Measurements from ENCODE around the gene MATK.
"Not testable (repeated sequence)": the region's sequence is repeated elsewhere in the genome, so short reads cannot be mapped to it uniquely, and the experiment has no call there.

The MATK gene

DNA sequence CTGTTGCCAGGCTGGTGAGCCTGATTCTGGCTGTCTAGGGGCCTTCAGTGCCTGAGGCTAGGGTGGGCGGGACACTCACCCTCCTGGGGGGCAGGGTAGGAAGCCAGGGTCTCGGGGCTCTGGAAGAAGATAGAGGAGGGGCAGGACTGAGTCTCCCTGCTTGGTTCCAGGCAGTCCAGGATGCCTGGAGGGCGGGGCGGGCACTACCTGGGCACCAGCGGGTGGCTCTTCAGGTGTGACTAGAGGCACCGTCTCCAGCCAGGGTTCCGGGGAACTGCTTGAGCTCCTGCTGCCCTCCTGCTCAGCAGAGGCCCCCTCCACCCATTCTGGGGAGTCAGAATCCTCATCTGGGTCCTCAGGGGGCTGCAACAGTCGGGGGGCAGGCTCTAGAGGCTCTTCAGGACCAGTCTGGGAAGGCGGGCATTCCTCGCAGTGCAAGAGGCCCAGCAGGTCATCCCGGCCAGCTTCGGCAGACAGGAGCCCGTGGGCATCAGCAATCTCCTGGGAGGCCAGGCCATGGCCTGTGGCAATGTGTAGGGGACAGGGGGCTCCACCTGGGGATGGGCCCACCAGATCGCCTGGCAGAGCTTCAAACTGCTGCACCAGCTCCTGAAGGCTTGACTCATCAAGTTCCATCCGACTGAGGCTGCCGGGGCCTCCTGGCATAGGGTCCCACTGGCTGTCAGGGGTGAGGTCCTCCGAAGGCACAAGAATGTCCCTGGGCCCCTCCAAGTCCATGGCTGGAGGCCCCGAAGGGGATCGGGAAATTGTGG, 26.5 kb downstream of the MATK start:
- Histone ChIP-seq H3K27me3 (ENCODE audit: insufficient read depth, low read length) (no peaks in the 10 kb centered on the region), H2AK5ac (ENCODE audit: low read length) (no peak overlapping the region), H3K79me2 (ENCODE audit: control insufficient read depth, insufficient read depth, low read length, poor library complexity) (peaks cover 10% of the 10 kb centered on the region), H3K4me3 (ENCODE audit: low read depth, low read length) (no peak overlapping the region), H3K4me2 (ENCODE audit: low read length) (no peak overlapping the region), H4K8ac (ENCODE audit: low read depth, low read length) (no peak overlapping the region), H2BK5ac (ENCODE audit: low read depth, low read length, poor library complexity) (no peak overlapping the region), H3K23ac (ENCODE audit: low read length) (no peak overlapping the region), H2BK12ac (ENCODE audit: low read length) (no peak overlapping the region), H4K91ac (ENCODE audit: low read depth, low read length) (no peak overlapping the region), H2BK120ac (ENCODE audit: insufficient read depth, low read length, poor library complexity) (no peak overlapping the region), H3K18ac (ENCODE audit: low read length) (peak overlapping the region; percentile 86), H3K9ac (ENCODE audit: low read length) (no peak overlapping the region), H3K4ac (ENCODE audit: low read depth, low read length) (peak overlapping the region; percentile 52), H3K4me1 (ENCODE audit: control insufficient read depth in 1 of 2, insufficient read depth in 2 of 2, low read length in 2 of 2) (peaks cover 0 to 4% of the 10 kb centered on the region in 2 experiments), H3K14ac (ENCODE audit: low read length) (no peak overlapping the region), H3K79me1 (ENCODE audit: low read length) (peaks cover 7% of the 10 kb centered on the region), H3K9me3 (ENCODE audit: insufficient read depth, low read depth, low read length) (no peaks in the 10 kb centered on the region), H2AFZ (ENCODE audit: insufficient read depth, low read length, poor library complexity) (no peak overlapping the region), H4K12ac (ENCODE audit: low read depth, low read length) (peak overlapping the region; percentile 72), H3K36me3 (ENCODE audit: control insufficient read depth in 1 of 2, insufficient read depth in 2 of 2, low read length in 2 of 2) (peaks cover 19 to 22% of the 10 kb centered on the region in 2 experiments), H3K27ac (ENCODE audit: low read depth, low read length) (no peak overlapping the region)
- no CpG with 5 or more reads among the region's 19 CpGs for WGBS (ENCODE audit: extremely low coverage, insufficient coverage, insufficient read length)
- no peak for DNase-seq

DNA sequence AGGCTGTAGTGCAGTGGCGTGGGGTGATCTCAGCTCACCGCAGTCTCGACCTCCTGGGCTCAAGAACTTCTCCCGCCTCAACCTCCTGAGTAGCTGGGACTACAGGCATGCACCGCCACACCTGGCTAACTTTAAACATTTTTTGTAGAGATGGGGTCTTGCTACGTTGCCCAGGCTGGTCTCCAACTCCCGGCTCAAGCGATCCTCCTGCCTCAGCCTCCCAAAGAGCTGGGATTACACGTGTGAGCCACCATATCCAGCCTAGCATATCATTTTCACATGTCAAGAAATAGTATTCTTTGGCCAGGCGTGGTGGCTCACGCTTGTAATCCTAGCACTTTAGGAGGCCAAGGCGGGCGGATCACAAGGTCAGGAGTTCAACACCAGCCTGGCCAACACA, 27.9 kb downstream of the MATK start:
- Histone ChIP-seq H3K36me3 (ENCODE audit: control insufficient read depth in 1 of 2, insufficient read depth in 2 of 2, low read length in 2 of 2) (peaks cover 29 to 32% of the 10 kb centered on the region in 2 experiments), H3K79me2 (ENCODE audit: control insufficient read depth, insufficient read depth, low read length, poor library complexity) (peaks cover 10% of the 10 kb centered on the region)
- H2BK120ac ChIP-seq (ENCODE audit: insufficient read depth, low read length, poor library complexity); H3K79me1 ChIP-seq (ENCODE audit: low read length); H3K18ac ChIP-seq (ENCODE audit: low read length); H2AFZ ChIP-seq (ENCODE audit: insufficient read depth, low read length, poor library complexity); H3K9ac ChIP-seq (ENCODE audit: low read length); DNase-seq; H3K23ac ChIP-seq (ENCODE audit: low read length); H2BK5ac ChIP-seq (ENCODE audit: low read depth, low read length, poor library complexity); H3K4me2 ChIP-seq (ENCODE audit: low read length); H2BK12ac ChIP-seq (ENCODE audit: low read length); H3K14ac ChIP-seq (ENCODE audit: low read length); H4K91ac ChIP-seq (ENCODE audit: low read depth, low read length); H3K4ac ChIP-seq (ENCODE audit: low read depth, low read length); H3K4me1 ChIP-seq (ENCODE audit: control insufficient read depth in 1 of 2, insufficient read depth in 2 of 2, low read length in 2 of 2); H3K27ac ChIP-seq (ENCODE audit: low read depth, low read length); H4K8ac ChIP-seq (ENCODE audit: low read depth, low read length); H3K4me3 ChIP-seq (ENCODE audit: low read depth, low read length); H3K27me3 ChIP-seq (ENCODE audit: insufficient read depth, low read length); H4K12ac ChIP-seq (ENCODE audit: low read depth, low read length); H3K9me3 ChIP-seq (ENCODE audit: insufficient read depth, low read depth, low read length); H2AK5ac ChIP-seq (ENCODE audit: low read length): not testable (repeated sequence)
- no CpG with 5 or more reads among the region's 13 CpGs for WGBS (ENCODE audit: extremely low coverage, insufficient coverage, insufficient read length)

DNA sequence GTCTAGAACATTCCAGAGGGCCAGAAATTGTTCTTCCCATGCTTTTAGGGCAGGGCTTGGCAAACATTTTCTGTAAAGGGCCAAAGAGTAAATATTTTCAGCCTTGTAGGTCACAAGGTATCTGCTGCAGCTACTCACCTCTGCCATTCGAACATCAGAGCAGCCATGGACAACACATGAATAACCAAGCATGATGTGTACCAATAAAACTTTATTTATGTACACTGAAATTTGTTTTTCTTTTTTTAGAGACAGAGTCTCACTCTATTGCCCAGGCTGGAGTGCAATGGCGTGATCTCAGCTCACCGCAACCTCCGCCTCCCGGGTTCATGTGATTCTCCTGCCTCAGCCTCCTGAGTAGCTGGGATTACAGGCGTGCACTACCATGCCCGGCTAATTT, 28.5 kb downstream of the MATK start:
- H3K23ac ChIP-seq (ENCODE audit: low read length); H3K4ac ChIP-seq (ENCODE audit: low read depth, low read length); DNase-seq; H2AFZ ChIP-seq (ENCODE audit: insufficient read depth, low read length, poor library complexity); H3K14ac ChIP-seq (ENCODE audit: low read length); H4K8ac ChIP-seq (ENCODE audit: low read depth, low read length); H3K9ac ChIP-seq (ENCODE audit: low read length); H3K27ac ChIP-seq (ENCODE audit: low read depth, low read length); H3K4me3 ChIP-seq (ENCODE audit: low read depth, low read length); H2BK120ac ChIP-seq (ENCODE audit: insufficient read depth, low read length, poor library complexity); H3K18ac ChIP-seq (ENCODE audit: low read length); H2AK5ac ChIP-seq (ENCODE audit: low read length); H3K79me1 ChIP-seq (ENCODE audit: low read length); H4K12ac ChIP-seq (ENCODE audit: low read depth, low read length); H3K4me1 ChIP-seq (ENCODE audit: control insufficient read depth in 1 of 2, insufficient read depth in 2 of 2, low read length in 2 of 2); H3K9me3 ChIP-seq (ENCODE audit: insufficient read depth, low read depth, low read length); H4K91ac ChIP-seq (ENCODE audit: low read depth, low read length); H2BK5ac ChIP-seq (ENCODE audit: low read depth, low read length, poor library complexity); H2BK12ac ChIP-seq (ENCODE audit: low read length); H3K4me2 ChIP-seq (ENCODE audit: low read length); H3K27me3 ChIP-seq (ENCODE audit: insufficient read depth, low read length): not testable (repeated sequence)
- no CpG with 5 or more reads among the region's 7 CpGs for WGBS (ENCODE audit: extremely low coverage, insufficient coverage, insufficient read length)
- H3K79me2 ChIP-seq (ENCODE audit: control insufficient read depth, insufficient read depth, low read length, poor library complexity) = peaks cover 10% of the 10 kb centered on the region
- peaks cover 34 to 37% of the 10 kb centered on the region in 2 experiments for H3K36me3 ChIP-seq (ENCODE audit: control insufficient read depth in 1 of 2, insufficient read depth in 2 of 2, low read length in 2 of 2)

DNA sequence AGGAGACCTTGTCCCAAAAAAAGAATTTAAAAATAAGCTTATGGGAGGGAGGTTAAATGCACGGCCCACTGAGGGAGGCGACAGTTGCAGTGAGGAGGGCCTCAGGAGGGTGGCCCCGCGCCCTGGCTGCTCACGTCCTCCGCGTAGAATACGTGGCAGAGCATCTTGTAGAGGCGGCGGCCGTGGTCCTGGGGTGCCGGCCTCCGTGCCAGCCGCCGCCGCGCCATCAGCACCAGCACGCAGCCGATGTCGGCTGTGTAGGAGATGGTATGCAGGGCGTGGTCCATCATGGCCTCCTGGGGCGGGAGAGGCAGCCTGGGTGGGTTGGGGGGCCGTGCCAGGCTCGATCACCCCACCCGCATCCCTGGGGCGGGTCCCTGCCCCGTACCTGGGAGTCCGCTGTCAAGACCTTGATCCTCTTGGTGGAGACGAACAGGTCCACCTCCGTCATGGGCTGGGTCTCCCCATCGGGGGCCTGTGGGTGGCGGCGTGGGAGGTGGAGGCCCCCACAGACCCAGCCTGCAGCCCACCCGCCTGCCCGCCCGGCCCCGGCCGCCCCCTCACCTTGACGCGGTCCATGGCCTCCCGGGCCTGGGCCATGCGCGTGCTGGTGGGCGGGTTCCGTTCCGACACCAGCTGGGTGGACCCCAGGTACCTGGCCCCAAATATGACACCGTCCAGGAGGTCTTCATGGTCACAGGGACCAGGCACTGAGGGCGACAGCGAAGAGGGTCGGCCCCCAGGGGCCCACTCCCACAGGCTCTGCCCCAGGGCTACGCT, 32.4 kb downstream of the MATK start:
- WGBS (ENCODE audit: extremely low coverage, insufficient coverage, insufficient read length) = no CpG with 5 or more reads among the region's 51 CpGs
- DNase-seq = no peak
- H3K23ac ChIP-seq (ENCODE audit: low read length) = no peak overlapping the region
- H3K4ac ChIP-seq (ENCODE audit: low read depth, low read length) = no peak overlapping the region
- no peak overlapping the region for H3K9ac ChIP-seq (ENCODE audit: low read length)
- H3K36me3 ChIP-seq (ENCODE audit: control insufficient read depth in 1 of 2, insufficient read depth in 2 of 2, low read length in 2 of 2) = peaks cover 51 to 58% of the 10 kb centered on the region in 2 experiments
- H3K4me1 ChIP-seq (ENCODE audit: control insufficient read depth in 1 of 2, insufficient read depth in 2 of 2, low read length in 2 of 2) = no peaks in the 10 kb centered on the region
- no peak overlapping the region for H3K27ac ChIP-seq (ENCODE audit: low read depth, low read length)
- no peaks in the 10 kb centered on the region for H3K9me3 ChIP-seq (ENCODE audit: insufficient read depth, low read depth, low read length)
- no peak overlapping the region for H4K12ac ChIP-seq (ENCODE audit: low read depth, low read length)
- no peak overlapping the region for H3K14ac ChIP-seq (ENCODE audit: low read length)
- no peaks in the 10 kb centered on the region for H3K79me1 ChIP-seq (ENCODE audit: low read length)
- H3K27me3 ChIP-seq (ENCODE audit: insufficient read depth, low read length) = no peaks in the 10 kb centered on the region
- no peak overlapping the region for H3K4me2 ChIP-seq (ENCODE audit: low read length)
- H3K79me2 ChIP-seq (ENCODE audit: control insufficient read depth, insufficient read depth, low read length, poor library complexity) = no peaks in the 10 kb centered on the region
- H3K18ac ChIP-seq (ENCODE audit: low read length) = no peak overlapping the region
- no peak overlapping the region for H2AK5ac ChIP-seq (ENCODE audit: low read length)
- no peak overlapping the region for H2AFZ ChIP-seq (ENCODE audit: insufficient read depth, low read length, poor library complexity)
- no peak overlapping the region for H4K8ac ChIP-seq (ENCODE audit: low read depth, low read length)
- H4K91ac ChIP-seq (ENCODE audit: low read depth, low read length) = no peak overlapping the region
- H2BK120ac ChIP-seq (ENCODE audit: insufficient read depth, low read length, poor library complexity) = no peak overlapping the region
- no peak overlapping the region for H2BK12ac ChIP-seq (ENCODE audit: low read length)
- H3K4me3 ChIP-seq (ENCODE audit: low read depth, low read length) = no peak overlapping the region
- no peak overlapping the region for H2BK5ac ChIP-seq (ENCODE audit: low read depth, low read length, poor library complexity)
